ENCODE data around the gene FXYD6. TPM values are rescaled to one million over a fixed set of nuclear protein-coding genes. Genes with fewer than 3 reads are reported as not detected.

Gene FXYD6
- total RNA-seq, 1 donor from 2014 or later, result 0.99 TPM

DNA sequence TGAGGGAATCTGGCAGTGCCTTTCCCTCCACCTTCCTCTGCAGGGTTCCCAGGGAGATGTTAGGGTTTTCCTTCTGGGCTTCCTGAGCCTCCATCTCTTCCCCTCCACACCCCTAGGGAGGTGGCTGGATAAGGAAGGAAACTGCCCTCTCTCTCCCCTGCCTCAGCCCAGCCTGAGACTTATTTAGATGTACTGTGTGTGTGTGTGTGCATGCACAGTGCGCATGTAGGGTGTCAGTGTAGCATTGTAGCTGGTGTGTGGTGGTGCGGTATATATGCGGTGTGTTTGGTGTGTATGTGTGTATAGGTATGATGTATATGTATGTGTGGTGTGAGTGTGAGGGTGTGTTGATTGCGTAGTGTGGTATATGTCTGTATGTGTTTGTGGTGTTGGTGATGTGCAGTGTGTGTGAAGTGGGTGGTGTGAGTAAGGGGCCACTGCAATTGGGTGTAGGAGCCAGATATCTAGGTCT, 1.5 kb downstream of the FXYD6 start:
- TF ChIP-seq, protein P1, sequence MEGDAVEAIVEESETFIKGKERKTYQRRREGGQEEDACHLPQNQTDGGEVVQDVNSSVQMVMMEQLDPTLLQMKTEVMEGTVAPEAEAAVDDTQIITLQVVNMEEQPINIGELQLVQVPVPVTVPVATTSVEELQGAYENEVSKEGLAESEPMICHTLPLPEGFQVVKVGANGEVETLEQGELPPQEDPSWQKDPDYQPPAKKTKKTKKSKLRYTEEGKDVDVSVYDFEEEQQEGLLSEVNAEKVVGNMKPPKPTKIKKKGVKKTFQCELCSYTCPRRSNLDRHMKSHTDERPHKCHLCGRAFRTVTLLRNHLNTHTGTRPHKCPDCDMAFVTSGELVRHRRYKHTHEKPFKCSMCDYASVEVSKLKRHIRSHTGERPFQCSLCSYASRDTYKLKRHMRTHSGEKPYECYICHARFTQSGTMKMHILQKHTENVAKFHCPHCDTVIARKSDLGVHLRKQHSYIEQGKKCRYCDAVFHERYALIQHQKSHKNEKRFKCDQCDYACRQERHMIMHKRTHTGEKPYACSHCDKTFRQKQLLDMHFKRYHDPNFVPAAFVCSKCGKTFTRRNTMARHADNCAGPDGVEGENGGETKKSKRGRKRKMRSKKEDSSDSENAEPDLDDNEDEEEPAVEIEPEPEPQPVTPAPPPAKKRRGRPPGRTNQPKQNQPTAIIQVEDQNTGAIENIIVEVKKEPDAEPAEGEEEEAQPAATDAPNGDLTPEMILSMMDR (IDR thresholded peaks at IDR 0.05), result no peak
- peaks cover 12% of the 10 kb centered on the region for H3K4me1 Mint-ChIP-seq (ENCODE audit: unreplicated experiment)
- no peak overlapping the region for H3K27ac Mint-ChIP-seq (ENCODE audit: unreplicated experiment)

DNA sequence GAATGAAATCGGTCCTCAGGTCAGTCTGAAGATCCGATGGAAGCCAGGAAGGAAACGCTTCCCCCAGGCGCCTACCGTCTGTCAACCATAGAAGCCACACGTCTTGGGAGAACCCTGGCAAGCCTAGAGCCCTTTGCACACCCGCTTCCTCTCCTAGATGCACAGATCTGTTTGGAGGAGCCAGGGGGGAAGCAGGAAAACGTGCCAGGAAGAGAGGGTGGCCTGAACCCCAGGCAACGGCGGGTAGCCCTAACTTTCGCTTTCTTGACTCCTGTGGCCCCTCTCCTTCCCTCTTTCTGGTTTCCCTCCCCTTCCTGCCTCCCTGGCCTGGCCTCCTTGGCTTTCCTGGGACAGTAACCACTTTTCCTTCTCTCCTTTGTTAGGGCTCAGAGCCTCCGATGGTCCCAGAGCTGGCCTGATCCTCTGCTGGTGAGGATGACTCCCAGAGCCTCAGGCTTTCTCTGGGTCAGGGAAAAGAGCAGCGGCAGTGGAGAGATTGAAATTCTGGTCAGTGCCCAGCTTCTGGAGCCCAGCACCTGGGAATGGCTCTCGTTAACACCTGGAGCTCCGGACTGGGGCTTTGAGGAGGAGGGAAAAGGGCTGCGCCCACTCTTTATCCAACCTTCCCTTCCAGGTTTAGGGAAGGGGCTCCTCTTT, 2.1 kb downstream of the FXYD6 start:
- Mint-ChIP-seq H3K27ac (ENCODE audit: unreplicated experiment) (no peak overlapping the region), H3K4me1 (ENCODE audit: unreplicated experiment) (peaks cover 12% of the 10 kb centered on the region), H3K36me3 (ENCODE audit: unreplicated experiment) (no peaks in the 10 kb centered on the region), H3K4me3 (ENCODE audit: unreplicated experiment) (no peak overlapping the region), H3K27me3 (ENCODE audit: unreplicated experiment) (peaks cover 60% of the 10 kb centered on the region), H3K9me3 (ENCODE audit: unreplicated experiment) (no peaks in the 10 kb centered on the region)
- DNase-seq (ENCODE audit: extremely low spot score, unreplicated experiment), result no peak
- TF ChIP-seq, protein P1 (IDR thresholded peaks at IDR 0.05), result no peak

More for the DNA sequence above, 1.5 kb downstream of the FXYD6 start:
- DNase-seq (ENCODE audit: extremely low spot score, unreplicated experiment), result no peak
- no peaks in the 10 kb centered on the region for H3K36me3 Mint-ChIP-seq (ENCODE audit: unreplicated experiment)
- H3K4me3 Mint-ChIP-seq (ENCODE audit: unreplicated experiment), result peak overlapping the region; percentile 0
- H3K9me3 Mint-ChIP-seq (ENCODE audit: unreplicated experiment), result no peaks in the 10 kb centered on the region
- peaks cover 64% of the 10 kb centered on the region for H3K27me3 Mint-ChIP-seq (ENCODE audit: unreplicated experiment)

DNA sequence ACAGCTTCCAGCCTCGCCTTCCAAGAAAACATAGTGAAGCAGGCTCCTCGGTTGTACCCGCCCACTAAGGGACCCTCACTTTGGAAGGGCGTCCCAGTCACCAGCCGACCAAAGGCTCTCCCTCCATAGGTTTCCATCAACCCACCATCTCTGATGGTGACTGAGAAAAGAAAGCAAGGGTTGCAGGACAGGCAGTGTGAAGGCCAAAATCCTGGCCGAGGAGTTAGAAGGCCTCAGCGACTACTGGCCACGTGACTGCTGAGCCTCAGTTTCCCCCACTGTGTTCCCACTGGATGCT, 2.7 kb downstream of the FXYD6 start:
- no peaks in the 10 kb centered on the region for H3K36me3 Mint-ChIP-seq (ENCODE audit: unreplicated experiment)
- H3K27me3 Mint-ChIP-seq (ENCODE audit: unreplicated experiment), result peaks cover 58% of the 10 kb centered on the region
- H3K4me3 Mint-ChIP-seq (ENCODE audit: unreplicated experiment), result no peak overlapping the region
- no peak overlapping the region for H3K27ac Mint-ChIP-seq (ENCODE audit: unreplicated experiment)
- TF ChIP-seq, protein P1 (IDR thresholded peaks at IDR 0.05), result no peak
- no peak for DNase-seq (ENCODE audit: extremely low spot score, unreplicated experiment)
- H3K4me1 Mint-ChIP-seq (ENCODE audit: unreplicated experiment), result peaks cover 12% of the 10 kb centered on the region
- no peaks in the 10 kb centered on the region for H3K9me3 Mint-ChIP-seq (ENCODE audit: unreplicated experiment)

DNA sequence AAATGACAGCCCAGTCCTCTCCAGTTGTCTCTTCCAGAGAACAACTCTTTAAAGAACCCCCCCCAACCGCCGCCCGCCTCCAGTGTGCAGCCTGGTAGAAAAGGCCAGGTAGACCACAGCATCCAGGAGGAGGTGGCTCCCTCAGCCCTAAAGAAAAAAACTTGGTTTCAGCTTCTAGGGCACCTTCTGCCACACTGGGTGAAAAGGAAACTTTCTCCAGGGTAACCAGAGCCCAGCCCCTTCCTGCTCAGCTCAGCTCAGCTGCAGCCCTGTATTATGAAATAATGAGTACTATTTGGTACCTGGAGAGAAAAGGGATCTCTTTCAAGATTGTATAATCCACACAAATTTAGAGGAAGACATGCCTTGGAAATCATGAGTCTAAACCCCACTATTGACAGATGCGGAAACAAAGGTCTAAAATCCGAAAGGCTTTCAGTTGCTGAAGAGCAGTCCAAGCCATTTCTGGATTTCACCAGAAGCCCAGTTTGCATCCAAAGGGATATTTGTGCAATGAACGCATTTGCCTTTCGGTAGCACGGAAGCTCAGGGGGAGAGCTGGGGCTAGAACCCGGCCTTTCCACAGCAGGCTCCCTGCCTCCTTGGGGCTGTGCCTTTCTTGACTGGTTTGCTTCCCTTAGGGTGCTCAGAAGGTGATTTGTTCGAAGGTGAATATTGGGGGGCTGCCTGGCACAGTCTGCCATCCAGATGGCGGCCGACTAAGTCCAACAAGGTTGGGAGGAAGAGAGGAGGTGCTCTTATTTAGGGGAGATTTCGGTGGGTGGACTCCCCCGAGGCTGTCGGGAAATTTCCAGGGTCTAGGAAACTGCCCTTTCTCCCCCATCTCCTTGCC, 3.3 kb downstream of the FXYD6 start:
- no peak for DNase-seq (ENCODE audit: extremely low spot score, unreplicated experiment)
- H3K4me1 Mint-ChIP-seq (ENCODE audit: unreplicated experiment), result peaks cover 12% of the 10 kb centered on the region
- H3K27ac Mint-ChIP-seq (ENCODE audit: unreplicated experiment), result no peak overlapping the region
- H3K4me3 Mint-ChIP-seq (ENCODE audit: unreplicated experiment), result no peak overlapping the region
- no peaks in the 10 kb centered on the region for H3K9me3 Mint-ChIP-seq (ENCODE audit: unreplicated experiment)
- TF ChIP-seq, protein P1 (IDR thresholded peaks at IDR 0.05), result no peak
- no peaks in the 10 kb centered on the region for H3K36me3 Mint-ChIP-seq (ENCODE audit: unreplicated experiment)
- peaks cover 58% of the 10 kb centered on the region for H3K27me3 Mint-ChIP-seq (ENCODE audit: unreplicated experiment)

DNA sequence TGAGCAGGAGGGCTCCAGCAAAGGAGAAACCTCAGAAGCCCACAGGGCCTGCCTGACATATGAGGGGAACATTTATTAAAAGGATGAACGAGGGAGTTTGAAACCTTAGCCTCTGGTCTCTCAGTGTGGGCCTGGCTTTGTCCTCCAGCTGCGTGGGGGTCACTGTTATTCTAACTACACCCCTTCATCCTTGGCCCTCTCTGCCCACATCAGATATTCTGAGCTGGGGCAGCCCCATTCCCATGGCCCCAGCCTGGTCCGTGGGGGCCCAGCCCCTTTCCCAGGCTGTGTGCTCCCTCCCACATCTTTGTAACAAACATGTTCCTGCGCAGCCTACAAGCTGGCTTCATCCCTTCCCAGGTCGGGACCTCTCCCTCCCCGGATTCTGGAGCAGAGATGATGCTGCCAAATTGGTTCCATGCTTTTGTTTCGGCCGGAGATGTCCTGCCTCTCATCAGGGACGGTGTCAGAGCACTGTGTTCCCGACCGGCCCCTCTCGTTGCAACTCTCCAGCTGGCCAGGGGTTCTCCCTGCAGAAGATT, 4.0 kb downstream of the FXYD6 start:
- Mint-ChIP-seq H3K9me3 (ENCODE audit: unreplicated experiment) (no peaks in the 10 kb centered on the region), H3K4me1 (ENCODE audit: unreplicated experiment) (peaks cover 12% of the 10 kb centered on the region), H3K36me3 (ENCODE audit: unreplicated experiment) (no peaks in the 10 kb centered on the region), H3K27ac (ENCODE audit: unreplicated experiment) (no peak overlapping the region), H3K4me3 (ENCODE audit: unreplicated experiment) (no peak overlapping the region), H3K27me3 (ENCODE audit: unreplicated experiment) (peaks cover 54% of the 10 kb centered on the region)
- TF ChIP-seq, protein P1 (IDR thresholded peaks at IDR 0.05), result no peak
- DNase-seq (ENCODE audit: extremely low spot score, unreplicated experiment), result no peak
